Brain pericyte (primary cell): ENCODE data around the gene BTBD19.
"Not testable (repeated sequence)": the region's sequence is repeated elsewhere in the genome, so short reads cannot be mapped to it uniquely, and the experiment has no call there.

Experiments used
- DNase-seq: peaks from one replicate; pipeline ENCODE4 v3.0.0-alpha.2; 2012; ENCODE audit warnings: low read depth, low spot score

Gene BTBD19

GRCh38 chr1:44828003-44828651 is 19.8 kb downstream of the BTBD19 start:
- DNase-seq: no peak

GRCh38 chr1:44828841-44829440 is 20.6 kb downstream of the BTBD19 start:
- no peak for DNase-seq

- no peak for DNase-seq
These were observed 21.4 kb downstream of the BTBD19 start for GRCh38 chr1:44829506-44830384.

- DNase-seq: no peak
These were observed 22.6 kb downstream of the BTBD19 start for GRCh38 chr1:44830900-44831304.

- DNase-seq: no peak
These were observed 23.2 kb downstream of the BTBD19 start for GRCh38 chr1:44831516-44831915.

- DNase-seq: no peak
These were observed 23.9 kb downstream of the BTBD19 start for GRCh38 chr1:44832056-44832705.

GRCh38 chr1:44834328-44834727 is 26.0 kb downstream of the BTBD19 start:
- DNase-seq: no peak

GRCh38 chr1:44835738-44836675 is 27.7 kb downstream of the BTBD19 start:
- no peak for DNase-seq

GRCh38 chr1:44838294-44838693 is 30.0 kb downstream of the BTBD19 start:
- DNase-seq: not testable (repeated sequence)

- DNase-seq: no peak
These were observed 31.3 kb downstream of the BTBD19 start for GRCh38 chr1:44839576-44839975.

- DNase-seq: no peak
These were observed 34.2 kb downstream of the BTBD19 start for GRCh38 chr1:44842486-44842861.

- no peak for DNase-seq
These were observed 34.7 kb downstream of the BTBD19 start, which contains the start of gene PTCH2 for GRCh38 chr1:44842862-44843655. PTCH2 (minus strand) TSS chr1:44843253; CDS start chr1:44842932, 321 bp downstream.

- DNase-seq: no peak
These were observed 38.7 kb downstream of the BTBD19 start for GRCh38 chr1:44846985-44847384.

GRCh38 chr1:44847845-44848244 is 39.5 kb downstream of the BTBD19 start:
- no peak for DNase-seq

- no peak for DNase-seq
These were observed 40.3 kb downstream of the BTBD19 start for GRCh38 chr1:44848456-44849181.

GRCh38 chr1:44849575-44850132 is 41.3 kb downstream of the BTBD19 start:
- no peak for DNase-seq

GRCh38 chr1:44851308-44851707 is 43.0 kb downstream of the BTBD19 start:
- no peak for DNase-seq

- no peak for DNase-seq
These were observed 44.9 kb downstream of the BTBD19 start for GRCh38 chr1:44853201-44853600.

GRCh38 chr1:44854970-44855369 is 46.6 kb downstream of the BTBD19 start:
- DNase-seq: no peak
